ENCODE data around the gene UBAC2. TPM values are rescaled to one million over a fixed set of nuclear protein-coding genes. Genes with fewer than 3 reads are reported as not detected.
"Not testable (repeated sequence)": the region's sequence is repeated elsewhere in the genome, so short reads cannot be mapped to it uniquely, and the experiment has no call there.

Gene UBAC2
- total RNA-seq, 1 experiment from 2014 or later = 54.7 TPM

DNA sequence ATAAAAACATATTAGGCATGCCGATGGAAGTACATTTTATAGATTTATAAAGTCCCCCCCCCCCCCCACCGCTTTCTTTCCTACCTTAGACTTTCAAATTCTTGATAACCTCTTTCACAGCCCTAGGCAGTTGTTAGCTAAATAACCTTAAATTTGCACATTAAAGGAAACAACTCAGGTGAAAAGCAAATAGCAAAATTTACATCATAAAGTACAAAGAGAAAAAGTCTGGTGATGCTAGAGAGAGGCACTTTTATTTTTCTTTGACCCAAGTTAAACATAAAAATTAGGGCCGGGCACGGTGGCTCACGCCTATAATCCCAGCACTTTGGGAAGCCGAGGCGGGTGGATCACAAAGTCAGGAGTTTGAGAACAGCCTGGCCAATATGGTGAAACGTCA is 15.0 kb upstream of the UBAC2 start:
- DNase-seq (ENCODE audit: low read depth) = no peak

DNA sequence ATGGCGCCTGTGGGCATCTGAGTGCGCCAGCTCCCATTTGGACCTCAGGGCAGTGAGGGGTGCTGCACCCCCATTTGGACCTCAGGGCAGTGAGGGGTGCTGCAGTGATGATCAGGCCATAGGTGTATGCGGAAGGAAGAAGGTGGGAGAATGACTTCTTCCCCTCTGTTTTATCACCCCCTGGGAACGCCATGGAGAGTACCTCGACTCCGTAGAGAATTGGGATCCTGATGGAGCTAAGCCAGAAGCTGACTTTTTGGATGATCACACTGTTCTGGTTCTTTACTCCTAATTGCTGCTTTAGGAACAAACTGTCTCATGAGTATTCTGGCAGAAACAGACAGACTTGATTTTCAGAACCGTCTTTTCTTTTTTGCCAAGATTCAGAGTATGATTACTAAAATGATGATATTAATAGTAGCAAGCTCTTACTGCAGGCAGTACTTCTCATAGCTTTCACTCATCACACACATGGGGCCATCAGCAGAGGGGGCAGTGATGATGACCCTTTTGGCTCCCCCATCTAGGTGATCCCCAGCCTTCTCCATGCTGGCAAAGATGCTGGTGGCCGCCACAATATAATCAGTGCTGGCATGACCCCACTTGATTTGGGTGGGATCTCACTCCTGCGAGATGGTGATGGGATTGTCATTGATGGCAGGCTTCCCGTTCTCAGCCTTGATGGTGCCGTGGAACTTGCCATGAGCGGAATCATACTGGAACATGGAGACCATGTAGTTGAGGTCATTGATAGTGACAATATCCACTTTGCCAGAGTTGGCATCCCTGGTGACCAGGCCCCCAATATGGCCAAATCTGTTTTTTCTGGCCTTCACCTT is 10.3 kb upstream of the UBAC2 start:
- no peak for DNase-seq (ENCODE audit: low read depth)

DNA sequence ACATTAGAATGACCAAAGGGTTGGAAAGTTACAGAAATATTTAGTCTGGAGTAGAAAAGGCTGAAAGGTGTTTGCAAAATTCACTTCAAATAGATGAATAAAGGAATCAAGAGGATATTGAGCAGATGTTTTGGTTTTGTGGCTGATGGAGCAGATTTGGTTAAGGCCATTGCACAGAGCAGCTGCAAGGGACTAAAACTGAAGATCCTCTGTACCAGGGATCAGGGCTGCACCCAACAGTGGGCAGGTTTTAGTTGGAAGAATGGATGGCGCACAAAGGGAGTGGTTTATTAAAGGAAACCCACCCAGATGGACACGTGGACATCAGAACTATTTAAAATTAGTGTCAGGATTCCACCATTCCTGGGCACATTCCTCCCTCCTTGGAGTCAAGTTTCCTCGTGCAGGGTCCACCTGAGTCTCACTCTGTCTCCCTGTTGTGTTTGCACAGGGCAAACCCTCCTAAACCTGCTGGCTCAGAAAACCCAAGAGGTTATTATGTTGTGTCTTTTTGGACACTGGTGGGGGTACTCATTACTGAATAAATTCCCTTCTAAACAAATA is 9.2 kb upstream of the UBAC2 start:
- DNase-seq (ENCODE audit: low read depth) = no peak

DNA sequence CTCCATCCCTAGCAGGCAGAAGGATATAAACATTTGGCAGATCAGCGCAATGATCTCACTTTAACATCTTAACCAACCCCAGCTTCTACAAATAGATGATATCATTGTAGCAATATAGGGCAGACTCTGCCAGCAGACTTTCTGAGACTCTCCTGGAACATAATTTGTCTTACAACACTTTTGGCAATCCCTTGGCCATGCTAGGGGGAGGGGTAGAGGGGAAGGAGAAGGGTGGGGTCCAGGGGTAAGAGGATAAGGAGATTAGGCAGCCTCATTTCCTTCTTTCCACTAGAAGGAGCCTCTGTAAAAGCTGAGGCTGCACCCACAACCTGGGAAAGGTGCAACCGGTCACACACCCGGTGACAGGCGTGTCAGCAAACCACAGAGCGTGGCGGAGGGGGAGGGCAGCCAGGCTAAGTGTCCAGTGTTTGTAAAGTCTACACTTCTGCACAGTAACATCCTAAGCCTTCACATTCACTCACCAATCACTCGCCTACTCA is 8.7 kb upstream of the UBAC2 start:
- no peak for DNase-seq (ENCODE audit: low read depth)

DNA sequence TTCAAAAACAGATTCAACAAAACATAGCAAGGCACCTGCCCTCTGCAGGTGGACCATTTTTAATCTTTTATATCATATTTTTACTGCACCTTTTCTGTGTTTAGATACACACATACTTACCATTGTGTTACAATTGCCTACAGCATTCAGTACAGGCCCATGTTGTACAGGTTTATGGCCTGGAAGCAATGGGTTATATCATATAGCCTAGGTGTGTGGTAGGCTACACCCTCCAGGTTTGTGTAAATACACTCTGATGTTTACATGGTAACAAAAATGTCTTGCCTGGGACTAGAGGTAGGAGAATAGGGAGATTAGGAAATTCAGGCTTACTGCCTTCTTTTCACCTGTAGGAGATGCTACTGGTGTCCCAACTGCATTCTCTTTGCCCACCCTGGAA is 8.2 kb upstream of the UBAC2 start:
- no peak for DNase-seq (ENCODE audit: low read depth)

DNA sequence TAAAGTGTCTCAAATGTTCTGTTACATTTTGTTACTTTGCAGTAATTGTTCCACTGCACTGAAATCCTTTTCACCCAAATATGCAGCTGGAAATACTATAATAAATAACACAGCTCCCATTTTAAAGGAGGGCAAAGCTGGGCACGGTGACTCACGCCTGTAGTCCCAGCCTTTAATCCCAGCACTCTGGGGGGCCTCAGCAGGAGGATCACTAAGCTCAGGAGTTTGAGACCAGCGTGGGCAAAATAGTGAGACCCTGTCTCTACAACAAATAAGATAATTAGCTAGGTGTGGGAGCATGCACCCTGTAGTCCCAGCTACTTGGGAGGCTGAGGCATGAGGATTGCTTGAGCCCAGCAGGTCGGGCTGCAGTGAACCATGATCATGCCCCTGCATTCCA is 7.5 kb upstream of the UBAC2 start:
- DNase-seq (ENCODE audit: low read depth) = no peak

DNA sequence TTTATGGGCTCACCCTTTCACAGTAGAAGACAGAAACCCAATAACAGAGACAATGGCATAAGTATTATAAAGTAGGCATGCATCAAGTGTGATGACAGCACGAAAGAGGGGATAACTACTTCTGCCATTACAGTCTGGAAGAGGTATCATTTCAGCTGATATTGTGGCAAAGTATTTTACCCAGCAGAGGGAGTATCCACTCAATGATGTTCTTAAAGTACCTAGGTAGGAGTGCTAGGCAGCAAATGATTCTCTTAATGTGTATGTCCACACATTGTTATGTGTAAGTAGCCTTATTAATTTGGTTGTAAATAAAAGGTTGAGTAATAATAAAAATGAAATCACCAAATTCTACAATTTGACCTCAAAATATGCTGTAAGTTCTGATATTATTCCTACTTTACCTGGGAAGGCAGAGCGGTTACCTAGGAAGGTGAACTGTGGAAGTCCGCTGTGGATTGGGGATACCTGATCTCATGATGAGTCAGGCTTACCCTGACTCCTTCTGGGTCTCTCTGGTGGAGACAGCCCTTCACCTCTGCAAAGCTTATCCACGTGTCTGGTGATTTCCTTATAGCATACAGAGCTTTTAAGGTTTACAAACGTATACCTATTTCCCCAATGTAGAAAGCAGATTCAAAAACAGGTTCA is 4.1 kb upstream of the UBAC2 start:
- no peak for DNase-seq (ENCODE audit: low read depth)

DNA sequence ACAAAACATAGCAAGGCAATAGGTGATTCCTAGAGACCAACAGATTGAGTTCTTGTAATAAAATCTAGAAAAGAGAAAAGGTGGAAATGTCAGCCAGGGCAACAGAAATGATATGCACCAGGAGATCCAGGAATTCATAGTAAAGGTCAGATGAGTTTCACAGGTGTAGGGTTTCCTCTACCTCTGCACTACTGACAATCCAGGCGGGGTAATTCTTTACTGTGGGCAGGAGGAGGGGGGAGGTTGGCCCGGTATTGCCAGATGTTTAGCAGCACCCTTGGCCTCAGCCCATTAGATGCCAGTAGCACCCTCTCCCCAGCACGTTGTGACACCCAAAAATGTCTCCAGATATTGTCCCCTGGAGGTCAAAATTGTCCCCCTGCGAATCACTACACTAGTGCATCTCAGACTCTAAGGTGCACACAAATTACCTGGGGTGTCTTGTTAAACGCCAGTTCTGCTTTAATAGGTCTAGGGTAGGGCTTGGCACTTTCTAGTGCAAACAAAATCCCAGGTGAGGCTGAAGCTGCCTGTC is 3.5 kb upstream of the UBAC2 start:
- no peak for DNase-seq (ENCODE audit: low read depth)

DNA sequence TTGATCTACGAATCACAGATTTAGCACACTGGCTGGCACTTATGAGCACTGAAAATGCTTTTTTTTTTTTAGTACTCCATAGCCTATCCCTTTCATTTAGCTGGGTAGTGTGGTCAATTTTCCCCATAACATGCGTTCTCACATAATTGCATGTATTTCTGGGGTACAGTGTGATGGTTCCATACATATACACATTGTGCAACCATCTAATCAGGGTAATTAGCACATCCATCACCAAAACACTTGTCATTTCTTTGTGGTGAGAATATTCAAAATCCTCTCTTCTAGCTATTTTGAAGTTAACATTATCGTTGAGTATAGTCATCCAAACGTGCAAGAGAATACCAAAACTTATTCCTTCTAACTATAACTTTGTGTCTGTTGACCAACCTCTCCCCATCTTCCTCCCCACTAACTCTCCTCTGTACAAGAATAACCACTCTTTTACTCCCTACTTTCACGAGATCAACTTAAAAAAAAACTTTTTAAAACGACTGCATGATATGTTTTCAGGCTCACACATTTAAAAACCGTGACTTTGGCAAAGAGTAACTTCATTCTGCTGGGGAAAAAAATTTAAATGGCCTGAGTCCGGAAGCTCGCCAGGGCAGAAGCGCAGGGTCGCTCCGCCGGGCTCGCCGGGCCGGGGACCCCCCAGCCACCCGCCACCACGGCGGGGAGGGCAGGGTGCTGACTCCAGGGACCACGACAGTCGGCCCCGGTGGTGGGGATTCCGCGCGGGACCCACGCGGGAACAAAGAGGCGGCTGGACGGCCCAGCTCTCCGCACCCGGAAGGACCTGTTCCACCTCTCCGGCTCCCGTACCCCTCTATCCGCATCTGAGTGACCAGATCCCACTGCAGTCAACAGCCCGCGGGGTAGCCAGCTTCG is 868 bp upstream of the UBAC2 start:
- no peak for DNase-seq (ENCODE audit: low read depth)

DNA sequence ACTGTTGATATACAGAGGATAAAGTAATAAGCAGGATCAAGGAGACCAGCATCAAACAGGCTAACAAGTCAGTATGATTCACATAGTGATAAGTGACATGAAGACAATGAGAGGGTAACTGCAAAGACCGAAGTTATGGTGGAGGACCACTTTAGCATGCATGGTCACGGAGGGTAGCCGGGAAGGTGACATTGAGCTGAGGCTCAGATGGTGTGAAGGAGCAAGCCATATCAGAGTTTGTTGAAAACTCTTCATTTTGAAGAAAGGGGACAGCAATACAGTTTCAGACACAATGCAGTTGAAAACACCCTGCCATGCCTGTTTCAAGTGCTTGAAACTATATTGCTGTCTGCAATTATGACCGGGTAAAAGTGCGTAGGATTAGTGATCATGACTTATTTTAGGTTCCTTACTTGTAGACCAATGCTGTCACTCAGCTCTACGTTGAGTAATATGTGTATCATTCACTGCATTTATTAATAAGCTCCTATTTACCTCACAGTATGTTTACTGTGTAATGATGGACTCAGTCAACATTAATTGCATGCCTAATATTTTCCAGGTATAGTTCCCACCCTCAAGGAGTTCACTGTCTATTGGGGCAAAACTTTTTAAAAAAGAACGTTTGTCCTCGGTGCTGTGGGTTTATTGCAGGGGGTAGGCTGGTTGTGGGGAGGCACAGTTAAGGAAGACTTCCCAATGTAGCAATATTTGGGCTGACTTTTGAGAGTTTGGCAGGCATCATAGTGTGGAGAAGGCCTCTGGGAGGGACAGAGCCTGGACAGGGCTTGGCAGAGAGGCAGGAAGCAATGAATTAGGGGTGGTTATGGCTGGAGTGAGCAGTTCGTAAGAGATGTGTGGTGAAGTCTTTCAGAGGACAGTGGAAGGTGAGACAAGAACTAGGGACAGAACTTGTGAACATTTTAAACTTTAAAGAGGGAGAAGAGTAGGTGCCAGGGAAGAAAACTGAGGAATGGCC is 3.2 kb downstream of the UBAC2 start:
- DNase-seq (ENCODE audit: low read depth) = no peak

DNA sequence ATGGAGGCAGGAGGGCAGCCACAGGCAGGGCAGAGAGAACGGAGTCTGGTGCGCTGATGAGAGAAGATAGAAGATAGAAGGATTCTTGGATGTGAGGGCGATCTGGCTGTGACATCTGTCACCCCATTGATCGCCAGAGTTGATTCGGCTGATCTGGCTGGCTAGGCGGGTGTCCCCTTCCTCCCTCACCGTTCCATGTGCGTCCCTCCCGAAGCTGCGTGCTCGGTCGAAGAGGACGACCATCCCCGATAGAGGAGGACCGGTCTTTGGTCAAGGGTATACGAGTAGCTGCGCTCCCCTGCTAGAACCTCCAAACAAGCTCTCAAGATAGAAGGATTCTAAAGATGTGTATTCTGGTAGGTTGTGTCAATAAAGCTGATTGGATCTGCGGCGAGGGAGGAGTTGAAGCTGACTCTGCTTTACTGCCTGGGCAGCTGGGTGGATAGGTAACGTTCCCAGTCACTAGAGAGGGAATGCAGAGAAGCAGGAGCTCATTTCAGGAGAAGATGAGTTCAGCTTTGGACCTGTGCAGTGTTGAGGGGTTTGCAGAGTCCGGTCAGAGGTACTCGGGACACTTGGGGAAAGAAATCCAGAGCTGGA is 5.1 kb downstream of the UBAC2 start:
- no peak for DNase-seq (ENCODE audit: low read depth)

DNA sequence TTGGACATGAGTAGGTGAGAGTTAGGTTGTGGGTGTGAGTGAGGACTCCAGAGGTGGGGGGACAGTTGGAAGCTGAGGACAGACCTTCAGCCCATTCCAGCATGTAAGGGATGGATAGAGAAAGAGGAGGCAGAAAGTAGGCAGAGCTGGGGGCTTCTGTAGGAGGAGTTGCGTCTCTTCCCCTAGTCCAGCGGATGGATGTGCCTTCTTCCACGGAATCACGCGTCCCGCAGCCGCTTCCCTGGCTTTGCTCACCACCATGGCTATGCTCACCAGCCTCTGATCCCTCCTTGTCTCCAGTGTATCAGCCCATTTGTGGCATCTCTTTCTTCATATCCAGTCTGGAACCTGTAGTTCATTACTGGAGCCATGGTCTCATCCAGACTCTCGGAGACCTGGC is 5.6 kb downstream of the UBAC2 start:
- DNase-seq (ENCODE audit: low read depth) = no peak

DNA sequence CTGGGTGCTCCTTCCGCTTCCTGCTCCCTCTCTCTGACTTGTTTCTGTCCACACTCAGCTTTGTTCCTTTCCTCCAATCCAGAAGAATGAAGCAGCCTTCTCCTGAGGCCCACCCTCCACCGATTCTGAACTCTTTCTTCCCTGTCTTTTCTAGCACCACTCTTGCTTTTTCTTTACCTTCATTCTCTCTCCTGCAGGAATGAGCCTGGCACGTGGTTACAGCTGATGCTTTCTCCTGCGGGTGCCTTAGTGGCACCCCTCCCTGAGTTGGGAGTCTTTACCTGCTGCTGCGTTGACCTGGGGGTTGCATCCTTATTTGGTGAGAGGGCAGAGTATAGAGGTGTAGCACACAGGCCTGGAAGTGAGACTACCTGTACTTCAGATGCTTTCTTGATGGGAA is 6.2 kb downstream of the UBAC2 start:
- DNase-seq (ENCODE audit: low read depth) = no peak

DNA sequence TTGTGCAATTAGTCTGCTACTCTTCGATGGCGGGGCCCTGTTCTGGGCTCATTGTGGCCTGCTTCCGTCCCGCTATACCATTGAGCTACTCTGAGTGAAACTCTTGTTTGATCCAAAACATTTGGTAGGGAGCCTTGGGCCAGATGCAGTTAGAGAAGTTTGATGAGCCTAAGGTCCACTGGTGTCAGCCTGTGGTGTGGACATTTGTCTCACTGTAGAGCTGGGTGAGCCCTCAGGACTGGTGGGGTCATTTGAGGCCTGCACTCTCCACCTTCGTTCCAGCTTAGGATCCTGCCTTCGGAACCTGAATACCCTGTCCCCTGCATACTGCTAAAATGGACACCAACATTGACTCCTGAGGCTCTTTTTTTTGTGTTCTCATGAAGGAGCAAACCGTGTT is 6.9 kb downstream of the UBAC2 start:
- no peak for DNase-seq (ENCODE audit: low read depth)

DNA sequence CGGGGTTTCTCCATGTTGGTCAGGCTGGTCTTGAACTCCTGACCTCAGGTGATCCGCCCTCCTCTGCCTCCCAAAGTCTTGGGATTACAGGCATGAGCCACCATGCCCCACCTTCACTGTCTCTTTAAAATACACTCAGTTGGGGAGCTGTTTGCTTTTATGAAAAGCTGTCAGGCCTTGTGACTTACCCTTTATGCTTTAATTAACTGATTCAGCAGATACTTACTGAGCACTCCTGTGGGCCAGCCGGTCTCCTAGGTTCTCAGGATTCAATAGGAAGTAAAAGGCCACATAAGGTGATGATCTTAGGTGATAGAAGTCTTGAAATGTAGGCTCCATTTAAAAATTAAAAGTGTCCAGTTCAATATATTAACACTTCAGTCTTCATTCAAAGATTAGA is 7.5 kb downstream of the UBAC2 start:
- no peak for DNase-seq (ENCODE audit: low read depth)

DNA sequence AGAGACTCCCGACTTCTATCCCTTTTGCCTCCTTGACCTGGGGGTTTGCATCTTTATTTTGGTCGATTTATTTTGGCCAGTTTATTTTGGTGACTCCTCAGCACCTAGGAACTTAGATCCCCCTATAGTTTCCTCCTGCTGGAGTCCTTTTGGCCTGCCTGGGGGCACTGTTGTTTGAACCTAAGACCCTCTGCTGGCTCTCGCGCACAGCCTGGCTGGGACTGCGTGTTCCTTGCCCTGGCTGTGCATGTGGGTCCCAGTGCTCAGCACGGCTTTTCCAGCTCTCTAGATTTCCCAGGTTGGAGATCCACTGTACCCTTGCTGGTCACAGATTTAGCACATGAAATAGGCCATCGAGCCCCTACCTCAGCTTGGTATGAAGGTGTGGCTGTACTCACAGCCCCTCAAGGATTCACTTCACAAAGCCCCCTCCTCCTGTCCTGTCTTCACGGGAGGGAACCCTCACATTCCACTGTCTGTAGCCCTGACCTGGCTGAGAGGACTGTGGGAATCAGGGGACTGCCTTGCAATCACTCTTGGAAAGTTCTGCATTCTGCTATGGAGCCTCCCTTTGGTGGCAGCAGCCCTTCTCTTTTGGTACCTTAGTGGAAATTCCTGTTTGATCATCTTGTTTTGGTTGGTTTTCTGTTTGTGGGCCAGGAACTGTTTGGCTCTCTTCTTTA is 8.3 kb downstream of the UBAC2 start:
- DNase-seq (ENCODE audit: low read depth) = no peak

DNA sequence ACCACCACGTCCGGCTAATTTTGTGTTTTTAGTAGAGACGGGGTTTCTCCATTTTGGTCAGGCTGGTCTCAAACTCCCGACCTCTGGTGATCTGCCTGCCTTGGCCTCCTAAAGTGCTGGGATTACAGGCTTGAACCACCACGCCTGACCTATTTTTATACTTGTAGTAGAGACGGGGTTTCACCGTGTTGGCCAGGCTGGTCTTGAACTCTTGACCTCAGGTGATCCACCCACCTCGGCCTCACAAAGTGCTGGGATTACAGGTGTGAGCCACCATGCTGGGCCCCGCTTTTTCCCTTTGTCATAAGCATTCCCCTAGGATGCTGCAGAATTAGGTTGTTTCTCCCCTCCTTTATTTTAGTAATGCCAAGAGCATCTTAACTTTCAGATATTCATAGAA is 10.0 kb downstream of the UBAC2 start:
- not testable (repeated sequence) for DNase-seq (ENCODE audit: low read depth)

DNA sequence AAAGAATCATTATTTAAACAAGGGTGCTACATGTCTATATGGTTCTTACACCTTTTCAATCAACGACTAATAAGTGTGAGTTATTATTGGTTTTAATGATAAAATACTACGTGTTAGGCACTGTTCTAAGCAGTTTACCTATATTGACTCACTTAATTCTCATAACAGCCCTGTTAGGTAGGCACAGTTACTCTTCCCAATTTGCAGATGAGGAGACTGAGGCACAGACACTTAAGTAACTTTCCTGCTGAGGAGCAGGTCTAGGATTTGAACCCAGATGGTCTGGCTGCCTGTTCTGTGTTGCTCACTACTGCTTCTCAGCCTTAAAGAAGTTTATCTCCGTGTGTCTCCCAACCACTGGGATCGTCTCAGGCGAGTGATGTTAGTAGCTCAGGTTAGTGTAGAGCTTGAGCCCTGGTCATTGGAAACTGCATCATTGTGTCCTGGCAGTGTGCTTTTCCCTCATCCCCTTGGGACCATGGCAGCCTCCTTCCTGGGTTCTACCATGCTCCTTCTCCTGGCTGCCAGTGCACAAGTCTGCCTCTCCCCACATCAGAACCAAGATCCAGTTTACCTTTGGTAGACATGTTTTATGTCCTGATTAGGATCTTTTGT is 10.9 kb downstream of the UBAC2 start:
- no peak for DNase-seq (ENCODE audit: low read depth)

DNA sequence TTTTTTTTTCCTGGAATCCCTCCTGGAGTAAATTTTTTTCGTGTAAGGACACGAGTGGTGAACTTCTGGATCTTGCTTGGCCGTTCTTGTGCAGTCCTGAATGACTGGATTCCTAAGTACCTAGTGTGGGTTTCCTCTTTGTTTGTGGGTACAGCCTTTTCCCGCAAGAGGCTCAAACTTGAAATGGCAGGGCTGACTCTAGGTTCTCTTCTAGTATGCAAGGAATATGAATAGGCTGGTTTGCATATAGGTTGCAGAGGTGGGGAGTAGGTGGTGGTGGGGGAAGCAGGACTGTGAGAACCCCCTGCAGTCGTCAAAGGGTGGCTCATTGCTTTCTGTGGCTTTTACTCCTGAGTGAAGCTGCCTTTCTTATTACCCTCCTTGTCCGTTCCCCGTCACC is 13.6 kb downstream of the UBAC2 start:
- no peak for DNase-seq (ENCODE audit: low read depth)
